Stimulated activated CD8-positive, alpha-beta memory T cell treated with anti-CD3 and anti-CD28 coated beads, Interleukin-15, amount 100 ng/mL, for 24 hours (primary cell): Measurements from ENCODE around the gene USP22.
"Not testable (repeated sequence)": the region's sequence is repeated elsewhere in the genome, so short reads cannot be mapped to it uniquely, and the experiment has no call there.

ENCODE experiments used
- DNase-seq: peaks from one replicate; pipeline ENCODE4 v3.0.0-alpha.2; 2020; ENCODE audit warnings: low read depth

USP22 gene

GRCh38 chr17:20987511-20987910, 55.3 kb downstream of the USP22 start:
- DNase-seq: no peak

GRCh38 chr17:20986767-20987510, 55.9 kb downstream of the USP22 start:
- DNase-seq: no peak

- DNase-seq: no peak
These were observed 59.5 kb downstream of the USP22 start for GRCh38 chr17:20983359-20983637.

- no peak for DNase-seq
These were observed 60.0 kb downstream of the USP22 start for GRCh38 chr17:20982589-20983358.

- no peak for DNase-seq
These were observed 61.5 kb downstream of the USP22 start for GRCh38 chr17:20981046-20981920.

- no peak for DNase-seq
These were observed 63.1 kb downstream of the USP22 start for GRCh38 chr17:20979792-20980083.

- DNase-seq: not testable (repeated sequence)
These were observed 63.6 kb downstream of the USP22 start for GRCh38 chr17:20979007-20979791.

- not testable (repeated sequence) for DNase-seq
These were observed 65.1 kb downstream of the USP22 start for GRCh38 chr17:20977609-20978253.

GRCh38 chr17:20975566-20975965, 67.2 kb downstream of the USP22 start:
- DNase-seq: no peak

GRCh38 chr17:20970329-20970728, 72.5 kb downstream of the USP22 start:
- DNase-seq: no peak

- no peak for DNase-seq
These were observed 73.7 kb downstream of the USP22 start for GRCh38 chr17:20968913-20969616.

GRCh38 chr17:20967776-20968175, 75.0 kb downstream of the USP22 start:
- DNase-seq: no peak

GRCh38 chr17:20966870-20967269, 75.9 kb downstream of the USP22 start:
- no peak for DNase-seq

- DNase-seq: no peak
These were observed 77.3 kb downstream of the USP22 start for GRCh38 chr17:20965492-20965891.

GRCh38 chr17:20961586-20961985, 81.2 kb downstream of the USP22 start:
- no peak for DNase-seq

GRCh38 chr17:20960871-20961270, 81.9 kb downstream of the USP22 start:
- no peak for DNase-seq

- no peak for DNase-seq
These were observed 87.1 kb downstream of the USP22 start for GRCh38 chr17:20955427-20956323.

GRCh38 chr17:20954794-20955193, 88.0 kb downstream of the USP22 start:
- no peak for DNase-seq

- no peak for DNase-seq
These were observed 90.6 kb downstream of the USP22 start for GRCh38 chr17:20952183-20952582.
